Measurements from ENCODE around the gene LRP5.

LRP5 gene

DNA sequence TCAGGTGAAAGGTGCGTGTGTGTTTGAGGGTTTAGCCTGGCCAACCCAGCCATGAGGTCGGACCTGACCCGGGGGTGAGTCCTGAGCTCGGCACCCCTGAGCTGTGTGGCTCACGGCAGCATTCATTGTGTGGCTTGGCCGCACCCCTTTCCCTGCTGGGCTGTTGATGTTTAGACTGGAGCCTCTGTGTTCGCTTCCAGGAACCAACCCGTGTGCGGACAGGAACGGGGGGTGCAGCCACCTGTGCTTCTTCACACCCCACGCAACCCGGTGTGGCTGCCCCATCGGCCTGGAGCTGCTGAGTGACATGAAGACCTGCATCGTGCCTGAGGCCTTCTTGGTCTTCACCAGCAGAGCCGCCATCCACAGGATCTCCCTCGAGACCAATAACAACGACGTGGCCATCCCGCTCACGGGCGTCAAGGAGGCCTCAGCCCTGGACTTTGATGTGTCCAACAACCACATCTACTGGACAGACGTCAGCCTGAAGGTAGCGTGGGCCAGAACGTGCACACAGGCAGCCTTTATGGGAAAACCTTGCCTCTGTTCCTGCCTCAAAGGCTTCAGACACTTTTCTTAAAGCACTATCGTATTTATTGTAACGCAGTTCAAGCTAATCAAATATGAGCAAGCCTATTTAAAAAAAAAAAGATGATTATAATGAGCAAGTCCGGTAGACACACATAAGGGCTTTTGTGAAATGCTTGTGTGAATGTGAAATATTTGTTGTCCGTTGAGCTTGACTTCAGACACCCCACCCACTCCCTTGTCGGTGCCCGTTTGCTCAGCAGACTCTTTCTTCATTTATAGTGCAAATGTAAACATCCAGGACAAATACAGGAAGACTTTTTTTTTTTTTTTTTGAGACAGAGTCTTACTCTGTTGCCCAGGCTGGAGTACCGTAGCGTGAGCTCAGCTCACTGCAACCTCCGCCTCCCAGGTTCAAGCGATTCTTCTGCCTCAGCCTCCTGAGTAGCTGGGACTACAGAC is 94.2 kb downstream of the LRP5 start:
- no peaks in the 10 kb centered on the region for H3K4me1 ChIP-seq (ENCODE audit: control insufficient read depth, low read length)

DNA sequence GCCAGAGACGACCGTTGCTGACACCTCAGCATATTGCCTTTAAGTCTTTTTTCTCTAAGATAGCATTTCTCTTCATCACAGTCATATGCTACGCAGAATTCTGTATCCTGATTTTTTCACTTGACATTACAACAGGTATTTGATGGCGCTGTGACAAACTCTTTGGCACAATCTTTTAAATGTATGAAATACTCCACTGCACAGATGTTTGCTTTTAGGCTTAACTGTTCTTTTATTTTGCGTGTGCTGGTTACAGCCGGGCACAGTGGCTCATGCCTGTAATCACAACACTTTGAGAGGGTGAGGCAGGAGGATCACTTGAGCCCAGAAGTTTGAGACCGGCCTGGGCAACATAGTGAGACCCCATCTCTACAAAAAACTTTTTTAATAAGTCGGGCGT is 96.1 kb downstream of the LRP5 start:
- H3K4me1 ChIP-seq (ENCODE audit: control insufficient read depth, low read length): no peaks in the 10 kb centered on the region
- H3K79me2 ChIP-seq (ENCODE audit: control insufficient read depth, low read length): no peaks in the 10 kb centered on the region
- no peaks in the 10 kb centered on the region for H3F3A ChIP-seq (ENCODE audit: control insufficient read depth, insufficient read depth)
- H3K27me3 ChIP-seq (ENCODE audit: control insufficient read depth, low read length): no peaks in the 10 kb centered on the region
- H3K9me3 ChIP-seq (ENCODE audit: control insufficient read depth, insufficient read depth, low read length): no peaks in the 10 kb centered on the region
- peaks cover 9% of the 10 kb centered on the region for H3K36me3 ChIP-seq (ENCODE audit: control insufficient read depth, low read length)
- H3K4me3 ChIP-seq (ENCODE audit: low read length): no peak overlapping the region
- no peak overlapping the region for H3K4me2 ChIP-seq (ENCODE audit: low read length)
- TF ChIP-seq, protein P1, sequence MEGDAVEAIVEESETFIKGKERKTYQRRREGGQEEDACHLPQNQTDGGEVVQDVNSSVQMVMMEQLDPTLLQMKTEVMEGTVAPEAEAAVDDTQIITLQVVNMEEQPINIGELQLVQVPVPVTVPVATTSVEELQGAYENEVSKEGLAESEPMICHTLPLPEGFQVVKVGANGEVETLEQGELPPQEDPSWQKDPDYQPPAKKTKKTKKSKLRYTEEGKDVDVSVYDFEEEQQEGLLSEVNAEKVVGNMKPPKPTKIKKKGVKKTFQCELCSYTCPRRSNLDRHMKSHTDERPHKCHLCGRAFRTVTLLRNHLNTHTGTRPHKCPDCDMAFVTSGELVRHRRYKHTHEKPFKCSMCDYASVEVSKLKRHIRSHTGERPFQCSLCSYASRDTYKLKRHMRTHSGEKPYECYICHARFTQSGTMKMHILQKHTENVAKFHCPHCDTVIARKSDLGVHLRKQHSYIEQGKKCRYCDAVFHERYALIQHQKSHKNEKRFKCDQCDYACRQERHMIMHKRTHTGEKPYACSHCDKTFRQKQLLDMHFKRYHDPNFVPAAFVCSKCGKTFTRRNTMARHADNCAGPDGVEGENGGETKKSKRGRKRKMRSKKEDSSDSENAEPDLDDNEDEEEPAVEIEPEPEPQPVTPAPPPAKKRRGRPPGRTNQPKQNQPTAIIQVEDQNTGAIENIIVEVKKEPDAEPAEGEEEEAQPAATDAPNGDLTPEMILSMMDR (IDR thresholded peaks at IDR 0.05; ENCODE audit: low read depth, low read length, poor library complexity, severe bottlenecking): no peak
- TF ChIP-seq EZH2phosphoT487 (IDR thresholded peaks at IDR 0.05; ENCODE audit: borderline replicate concordance, low read length): no peak
- no peaks in the 10 kb centered on the region for H3K9me2 ChIP-seq (replicated peaks; ENCODE audit: control insufficient read depth, low read length)
- H4K20me1 ChIP-seq (ENCODE audit: control insufficient read depth, insufficient read depth, low read depth, low read length): no peaks in the 10 kb centered on the region
- no peak overlapping the region for H3K27ac ChIP-seq (ENCODE audit: low read depth, low read length)

More for the DNA sequence above, 94.2 kb downstream of the LRP5 start:
- TF ChIP-seq EZH2phosphoT487 (IDR thresholded peaks at IDR 0.05; ENCODE audit: borderline replicate concordance, low read length): no peak
- TF ChIP-seq, protein P1 (IDR thresholded peaks at IDR 0.05; ENCODE audit: low read depth, low read length, poor library complexity, severe bottlenecking): no peak
- Histone ChIP-seq H3K4me3 (ENCODE audit: low read length) (no peak overlapping the region), H3K9me3 (ENCODE audit: control insufficient read depth, insufficient read depth, low read length) (no peaks in the 10 kb centered on the region), H3K27me3 (ENCODE audit: control insufficient read depth, low read length) (no peaks in the 10 kb centered on the region), H3K4me2 (ENCODE audit: low read length) (no peak overlapping the region), H3K79me2 (ENCODE audit: control insufficient read depth, low read length) (no peaks in the 10 kb centered on the region), H3K27ac (ENCODE audit: low read depth, low read length) (no peak overlapping the region), H3K9me2 (replicated peaks; ENCODE audit: control insufficient read depth, low read length) (no peaks in the 10 kb centered on the region), H4K20me1 (ENCODE audit: control insufficient read depth, insufficient read depth, low read depth, low read length) (no peaks in the 10 kb centered on the region), H3F3A (ENCODE audit: control insufficient read depth, insufficient read depth) (no peaks in the 10 kb centered on the region), H3K36me3 (ENCODE audit: control insufficient read depth, low read length) (peaks cover under 1% of the 10 kb centered on the region; the same call in 1 of the 2 replicates)

DNA sequence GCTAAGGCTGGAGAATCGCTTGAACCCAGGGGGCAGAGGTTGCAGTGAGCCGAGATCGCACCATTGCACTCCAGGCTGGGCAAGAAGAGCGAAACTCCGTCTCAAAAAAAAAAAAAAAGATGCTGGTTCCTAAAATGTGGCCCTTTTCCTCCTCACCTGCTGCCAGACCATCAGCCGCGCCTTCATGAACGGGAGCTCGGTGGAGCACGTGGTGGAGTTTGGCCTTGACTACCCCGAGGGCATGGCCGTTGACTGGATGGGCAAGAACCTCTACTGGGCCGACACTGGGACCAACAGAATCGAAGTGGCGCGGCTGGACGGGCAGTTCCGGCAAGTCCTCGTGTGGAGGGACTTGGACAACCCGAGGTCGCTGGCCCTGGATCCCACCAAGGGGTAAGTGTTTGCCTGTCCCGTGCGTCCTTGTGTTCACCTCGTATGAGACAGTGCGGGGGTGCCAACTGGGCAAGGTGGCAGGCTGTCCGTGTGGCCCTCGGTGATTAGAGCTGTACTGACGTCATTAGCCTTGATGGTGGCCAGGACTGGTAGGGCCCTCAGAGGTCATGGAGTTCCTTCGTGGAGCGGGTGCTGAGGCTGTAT is 97.5 kb downstream of the LRP5 start:
- Histone ChIP-seq H3K4me2 (ENCODE audit: low read length) (no peak overlapping the region), H3K4me1 (ENCODE audit: control insufficient read depth, low read length) (no peaks in the 10 kb centered on the region), H3K36me3 (ENCODE audit: control insufficient read depth, low read length) (peaks cover 11% of the 10 kb centered on the region), H4K20me1 (ENCODE audit: control insufficient read depth, insufficient read depth, low read depth, low read length) (no peaks in the 10 kb centered on the region), H3K4me3 (ENCODE audit: low read length) (no peak overlapping the region), H3K9me2 (replicated peaks; ENCODE audit: control insufficient read depth, low read length) (no peaks in the 10 kb centered on the region), H3K79me2 (ENCODE audit: control insufficient read depth, low read length) (no peaks in the 10 kb centered on the region), H3K9me3 (ENCODE audit: control insufficient read depth, insufficient read depth, low read length) (no peaks in the 10 kb centered on the region), H3K27me3 (ENCODE audit: control insufficient read depth, low read length) (no peaks in the 10 kb centered on the region), H3F3A (ENCODE audit: control insufficient read depth, insufficient read depth) (no peaks in the 10 kb centered on the region), H3K27ac (ENCODE audit: low read depth, low read length) (no peak overlapping the region)
- TF ChIP-seq, protein P1 (IDR thresholded peaks at IDR 0.05; ENCODE audit: low read depth, low read length, poor library complexity, severe bottlenecking): no peak
- no peak for TF ChIP-seq EZH2phosphoT487 (IDR thresholded peaks at IDR 0.05; ENCODE audit: borderline replicate concordance, low read length)
